HUES48 (cell line): Measurements from ENCODE around the gene HEBP2.

ENCODE experiments used
- H3K27ac ChIP-seq: one replicate; pipeline ENCODE4 v1.7.0; 2013; ENCODE audit warnings: low read depth, low read length, inconsistent platforms
- H3K27me3 ChIP-seq: 2 replicates; pipeline ENCODE4 v1.6.1; 2013; ENCODE audit warnings: mild to moderate bottlenecking, low read length; ENCODE audit not compliant: control insufficient read depth, insufficient read depth
- H3K36me3 ChIP-seq: 2 replicates; pipeline ENCODE4 v1.6.1; 2013; ENCODE audit warnings: low read length; ENCODE audit not compliant: control insufficient read depth, insufficient read depth
- H3K4me1 ChIP-seq: 2 replicates; pipeline ENCODE4 v1.6.1; 2013; ENCODE audit warnings: mild to moderate bottlenecking, low read length; ENCODE audit not compliant: control insufficient read depth, insufficient read depth
- H3K4me3 ChIP-seq: 2 replicates; pipeline ENCODE4 v1.5.1; 2013; ENCODE audit warnings: mild to moderate bottlenecking, low read depth, low read length
- H3K9ac ChIP-seq: 2 replicates; pipeline ENCODE4 v1.6.1; 2013; ENCODE audit warnings: mild to moderate bottlenecking, low read depth, low read length, moderate library complexity
- H3K9me3 ChIP-seq: 2 replicates; pipeline ENCODE4 v1.6.1; 2013; ENCODE audit warnings: low read length; ENCODE audit not compliant: control insufficient read depth, insufficient read depth

Gene HEBP2

GRCh38 chr6:138464085-138464484 lies 60.1 kb downstream of the HEBP2 start:
- Histone ChIP-seq H3K36me3 (peaks cover 17% of the 10 kb centered on the region), H3K4me1 (peaks cover 4% of the 10 kb centered on the region; the same call in 1 of the 2 replicates), H3K4me3 (no peak overlapping the region), H3K27ac (no peak overlapping the region), H3K9me3 (no peaks in the 10 kb centered on the region), H3K27me3 (no peaks in the 10 kb centered on the region), H3K9ac (no peak overlapping the region)

GRCh38 chr6:138465007-138465645 lies 61.1 kb downstream of the HEBP2 start:
- H3K36me3 ChIP-seq: peaks cover 21% of the 10 kb centered on the region
- no peak overlapping the region for H3K4me3 ChIP-seq
- H3K27ac ChIP-seq: peak overlapping the region; percentile 42
- H3K9me3 ChIP-seq: no peaks in the 10 kb centered on the region
- H3K4me1 ChIP-seq: peaks cover 4% of the 10 kb centered on the region; the same call in 1 of the 2 replicates
- H3K9ac ChIP-seq: no peak overlapping the region
- H3K27me3 ChIP-seq: no peaks in the 10 kb centered on the region

GRCh38 chr6:138467901-138468300 lies 63.9 kb downstream of the HEBP2 start:
- H3K4me3 ChIP-seq: no peak overlapping the region
- peaks cover 4% of the 10 kb centered on the region; the same call in 1 of the 2 replicates for H3K4me1 ChIP-seq
- no peak overlapping the region for H3K27ac ChIP-seq
- no peaks in the 10 kb centered on the region for H3K9me3 ChIP-seq
- no peaks in the 10 kb centered on the region for H3K27me3 ChIP-seq
- no peak overlapping the region for H3K9ac ChIP-seq
- H3K36me3 ChIP-seq: peaks cover 19% of the 10 kb centered on the region

DNA sequence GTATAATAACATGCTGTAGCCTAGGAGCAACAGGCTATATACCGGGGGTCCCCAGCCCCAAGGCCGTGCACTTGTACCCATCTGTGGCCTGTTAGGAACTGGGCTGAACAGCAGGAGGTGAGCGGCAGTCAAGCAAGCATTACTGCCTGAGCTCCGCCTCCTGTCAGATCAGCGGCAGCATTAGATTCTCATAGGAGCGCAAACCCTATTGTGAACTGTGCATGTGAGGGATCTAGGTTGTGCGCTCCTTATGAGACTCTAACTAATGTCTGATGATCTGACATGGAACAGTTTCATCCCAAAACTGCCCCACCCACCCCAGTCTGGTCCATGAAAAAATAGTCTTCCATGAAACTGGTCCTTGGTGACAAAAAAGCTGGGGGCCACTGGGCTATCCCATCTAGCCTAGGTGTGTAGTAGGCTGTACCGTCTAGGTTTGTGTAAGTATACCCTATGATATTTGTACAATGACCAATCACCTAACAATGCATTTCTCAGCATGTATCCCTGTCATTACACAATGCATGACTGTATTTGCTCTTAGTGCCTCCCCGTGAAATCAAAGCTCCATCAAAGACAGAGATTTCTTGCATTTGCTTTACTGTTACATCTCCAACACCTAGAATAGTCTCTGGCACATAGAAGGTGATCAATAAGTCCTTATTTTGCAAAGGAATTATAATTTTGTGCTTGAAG lies 64.4 kb downstream of the HEBP2 start:
- H3K4me3 ChIP-seq: no peak overlapping the region
- no peaks in the 10 kb centered on the region for H3K9me3 ChIP-seq
- H3K27ac ChIP-seq: no peak overlapping the region
- no peak overlapping the region for H3K9ac ChIP-seq
- H3K4me1 ChIP-seq: peaks cover 4% of the 10 kb centered on the region; the same call in 1 of the 2 replicates
- H3K27me3 ChIP-seq: no peaks in the 10 kb centered on the region
- peaks cover 16% of the 10 kb centered on the region for H3K36me3 ChIP-seq
